ENCODE data around the gene ATG9B.

ATG9B gene

DNA sequence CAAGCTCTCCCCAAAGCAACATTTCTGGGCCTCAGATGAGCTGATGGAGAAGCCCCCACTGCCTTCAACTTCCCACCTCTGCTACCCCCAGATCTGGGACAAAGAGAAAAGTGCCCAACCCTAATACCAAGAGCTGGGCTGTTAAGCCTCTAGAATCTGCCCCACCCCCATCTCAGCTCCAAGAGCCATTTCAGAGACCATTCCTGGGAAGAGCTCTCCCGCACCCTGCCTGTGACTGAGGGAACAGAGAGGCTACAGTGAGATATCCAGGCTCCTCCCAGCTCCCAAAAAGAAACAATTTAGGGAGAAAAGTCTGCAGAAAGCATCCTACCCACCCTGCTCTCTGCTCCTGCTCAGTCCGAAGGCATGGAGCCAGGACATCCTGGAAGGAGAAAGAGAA is 43.6 kb downstream of the ATG9B start:
- H3K36me3 ChIP-seq (ENCODE audit: control insufficient read depth in 4 of 4, insufficient read depth in 4 of 4, low read length in 3 of 4), result no peaks in the 10 kb centered on the region
- CTCF ChIA-PET, result interaction anchor here (0.8 to 9.6 kb wide), 5 partner anchors 8 to 131 kb away, joined by 4 to 215 read pairs (median 5); partner anchors contain the start of gene NOS3
- 67% methylated on average over 1 of the region's 2 CpGs for WGBS (ENCODE audit: insufficient coverage)
- H3K9me3 ChIP-seq (ENCODE audit: control extremely low read depth in 1 of 5, control insufficient read depth in 4 of 5, insufficient read depth in 2 of 5, low read depth in 1 of 5, low read length in 4 of 5), result no peaks in the 10 kb centered on the region
- H3K27me3 ChIP-seq (replicated peaks in 2 of 5; ENCODE audit: control insufficient read depth in 4 of 5, insufficient read depth in 5 of 5, low read length in 4 of 5), result peaks cover 0 to 78% (median 37%) of the 10 kb centered on the region in 5 experiments
- POLR2A ChIA-PET, result interaction anchor here (0.9 kb wide), 1 partner anchor 29 kb away, joined by 4 read pairs; no protein-coding TSS in a partner anchor
- H3K4me1 ChIP-seq (ENCODE audit: control extremely low read depth in 1 of 4, control insufficient read depth in 4 of 4, insufficient read depth in 4 of 4, low read length in 3 of 4), result peaks cover 0 to 20% (median 14%) of the 10 kb centered on the region in 4 experiments
- no peak overlapping the region for H3K27ac ChIP-seq (ENCODE audit: insufficient read depth in 1 of 2, low read depth in 1 of 2, low read length in 2 of 2, poor library complexity in 1 of 2, severe bottlenecking in 2 of 2)
- no peak for DNase-seq
- H3K4me3 ChIP-seq (ENCODE audit: control insufficient read depth in 1 of 7, extremely low read depth in 1 of 7, insufficient read depth in 4 of 7, low read depth in 2 of 7, low read length in 6 of 7), result no peak overlapping the region

DNA sequence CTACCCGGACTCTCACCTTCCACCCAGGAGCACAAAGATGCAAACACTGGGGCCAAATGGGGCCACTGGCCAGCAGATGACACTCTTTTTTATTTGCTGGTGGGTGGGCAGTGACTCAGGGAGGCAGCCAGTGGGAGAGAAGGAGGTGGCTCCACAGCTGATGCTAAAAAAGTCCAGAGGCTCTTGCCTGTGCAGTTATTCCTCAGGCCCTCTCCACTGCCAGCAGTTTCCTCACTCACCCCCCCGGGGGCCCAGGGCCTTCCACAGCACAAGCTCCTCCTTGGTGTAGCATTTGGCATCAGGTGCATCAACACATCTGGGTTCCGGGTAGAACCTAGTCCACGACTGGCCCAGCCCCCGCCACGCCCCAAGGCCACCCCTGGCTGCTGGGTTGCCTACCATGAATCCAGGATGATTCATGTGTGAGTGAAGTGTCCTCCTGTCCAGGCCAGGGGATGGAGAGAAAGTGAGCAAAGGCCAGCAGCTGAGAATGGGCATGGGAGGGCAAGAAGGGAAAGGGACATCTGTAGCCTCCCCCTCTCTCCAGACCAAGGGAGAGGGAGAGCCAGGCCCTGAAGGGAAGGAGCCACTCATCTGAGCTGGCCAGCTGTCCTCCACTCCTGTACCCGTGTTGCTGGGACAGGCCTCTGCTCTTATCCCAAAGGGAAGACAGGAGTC is 44.4 kb downstream of the ATG9B start:
- Histone ChIP-seq H3K36me3 (ENCODE audit: control insufficient read depth in 4 of 4, insufficient read depth in 4 of 4, low read length in 3 of 4) (no peaks in the 10 kb centered on the region), H3K27me3 (replicated peaks in 2 of 5; ENCODE audit: control insufficient read depth in 4 of 5, insufficient read depth in 5 of 5, low read length in 4 of 5) (peaks cover 0 to 85% (median 37%) of the 10 kb centered on the region in 5 experiments), H3K4me3 (ENCODE audit: control insufficient read depth in 1 of 7, extremely low read depth in 1 of 7, insufficient read depth in 4 of 7, low read depth in 2 of 7, low read length in 6 of 7) (no peak overlapping the region), H3K4me1 (ENCODE audit: control extremely low read depth in 1 of 4, control insufficient read depth in 4 of 4, insufficient read depth in 4 of 4, low read length in 3 of 4) (peaks cover 0 to 26% (median 19%) of the 10 kb centered on the region in 4 experiments), H3K9me3 (ENCODE audit: control extremely low read depth in 1 of 5, control insufficient read depth in 4 of 5, insufficient read depth in 2 of 5, low read depth in 1 of 5, low read length in 4 of 5) (no peaks in the 10 kb centered on the region), H3K27ac (ENCODE audit: insufficient read depth in 1 of 2, low read depth in 1 of 2, low read length in 2 of 2, poor library complexity in 1 of 2, severe bottlenecking in 2 of 2) (no peak overlapping the region)
- 52% methylated on average over 7 of the region's 7 CpGs for WGBS (ENCODE audit: insufficient coverage)
- ChIA-PET CTCF (interaction anchor here (0.8 to 9.6 kb wide), 8 partner anchors 9 to 132 kb away, joined by 3 to 215 read pairs (median 5); partner anchors contain the start of gene NOS3), POLR2A (interaction anchor here (0.9 kb wide), 1 partner anchor 30 kb away, joined by 4 read pairs; no protein-coding TSS in a partner anchor)
- DNase-seq, result peak in 1 of 3 donors; percentile 17

DNA sequence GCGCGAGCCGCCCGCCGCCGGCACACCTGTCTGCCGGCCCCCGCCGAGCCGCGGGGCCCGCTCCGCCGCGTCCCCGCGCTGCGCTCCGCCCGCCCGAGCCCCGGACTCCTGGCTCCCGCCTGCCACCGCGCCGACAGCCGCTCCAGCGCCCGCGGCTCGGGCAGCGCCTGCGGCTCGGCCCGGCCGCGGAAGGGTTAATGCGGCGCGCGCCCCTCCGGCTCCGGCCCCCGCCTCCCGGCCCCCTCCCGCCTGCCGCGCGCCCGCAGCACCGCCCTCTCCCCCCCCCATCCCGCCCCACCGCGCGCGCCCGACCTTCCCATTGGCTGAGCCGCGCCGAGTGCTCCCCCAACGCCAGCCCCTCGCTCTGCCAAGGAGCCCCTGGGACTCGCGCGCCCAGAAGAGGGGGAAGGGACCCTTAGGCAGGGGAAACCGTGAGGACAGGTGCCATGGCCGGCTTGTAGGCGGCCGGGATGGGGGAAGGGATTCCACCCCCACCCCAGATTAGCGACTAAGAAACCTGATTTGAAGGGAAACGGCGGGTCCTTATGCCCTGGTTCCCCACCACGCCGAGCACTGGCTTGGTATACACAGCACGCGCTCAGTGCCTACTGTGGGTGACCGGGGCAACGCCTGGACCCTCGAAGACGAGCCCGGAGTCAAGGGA is 46.0 kb downstream of the ATG9B start, which contains the start of gene KCNH2:
KCNH2 (minus strand) TSS at position 196 of the 664 bp plus-strand sequence. CDS start 408 bp downstream, outside the sequence.
- no peaks in the 10 kb centered on the region for H3K9me3 ChIP-seq (ENCODE audit: control extremely low read depth in 1 of 5, control insufficient read depth in 4 of 5, insufficient read depth in 2 of 5, low read depth in 1 of 5, low read length in 4 of 5)
- peak in 2 of 3 donors; percentile 37 to 46 for DNase-seq
- H3K36me3 ChIP-seq (ENCODE audit: control insufficient read depth in 4 of 4, insufficient read depth in 4 of 4, low read length in 3 of 4), result no peaks in the 10 kb centered on the region
- peaks cover 0 to 93% (median 44%) of the 10 kb centered on the region in 5 experiments for H3K27me3 ChIP-seq (replicated peaks in 2 of 5; ENCODE audit: control insufficient read depth in 4 of 5, insufficient read depth in 5 of 5, low read length in 4 of 5)
- 3% methylated on average over 29 of the region's 81 CpGs for WGBS (ENCODE audit: insufficient coverage)
- ChIA-PET POLR2A (interaction anchor here (0.7 kb wide), 1 partner anchor 66 kb away, joined by 4 read pairs; no protein-coding TSS in a partner anchor), CTCF (interaction anchor here (0.9 to 9.6 kb wide), 6 partner anchors 7 to 133 kb away, joined by 3 to 215 read pairs (median 6); no protein-coding TSS in a partner anchor)
- H3K4me3 ChIP-seq (ENCODE audit: control insufficient read depth in 1 of 7, extremely low read depth in 1 of 7, insufficient read depth in 4 of 7, low read depth in 2 of 7, low read length in 6 of 7), result peak within 1 kb of the TSS in 4 of 7 experiments; percentile 19 to 59 (median 39)
- peaks cover 0 to 38% (median 28%) of the 10 kb centered on the region in 4 experiments for H3K4me1 ChIP-seq (ENCODE audit: control extremely low read depth in 1 of 4, control insufficient read depth in 4 of 4, insufficient read depth in 4 of 4, low read length in 3 of 4)
- H3K27ac ChIP-seq (ENCODE audit: insufficient read depth in 1 of 2, low read depth in 1 of 2, low read length in 2 of 2, poor library complexity in 1 of 2, severe bottlenecking in 2 of 2), result no peak within 1 kb of the TSS

DNA sequence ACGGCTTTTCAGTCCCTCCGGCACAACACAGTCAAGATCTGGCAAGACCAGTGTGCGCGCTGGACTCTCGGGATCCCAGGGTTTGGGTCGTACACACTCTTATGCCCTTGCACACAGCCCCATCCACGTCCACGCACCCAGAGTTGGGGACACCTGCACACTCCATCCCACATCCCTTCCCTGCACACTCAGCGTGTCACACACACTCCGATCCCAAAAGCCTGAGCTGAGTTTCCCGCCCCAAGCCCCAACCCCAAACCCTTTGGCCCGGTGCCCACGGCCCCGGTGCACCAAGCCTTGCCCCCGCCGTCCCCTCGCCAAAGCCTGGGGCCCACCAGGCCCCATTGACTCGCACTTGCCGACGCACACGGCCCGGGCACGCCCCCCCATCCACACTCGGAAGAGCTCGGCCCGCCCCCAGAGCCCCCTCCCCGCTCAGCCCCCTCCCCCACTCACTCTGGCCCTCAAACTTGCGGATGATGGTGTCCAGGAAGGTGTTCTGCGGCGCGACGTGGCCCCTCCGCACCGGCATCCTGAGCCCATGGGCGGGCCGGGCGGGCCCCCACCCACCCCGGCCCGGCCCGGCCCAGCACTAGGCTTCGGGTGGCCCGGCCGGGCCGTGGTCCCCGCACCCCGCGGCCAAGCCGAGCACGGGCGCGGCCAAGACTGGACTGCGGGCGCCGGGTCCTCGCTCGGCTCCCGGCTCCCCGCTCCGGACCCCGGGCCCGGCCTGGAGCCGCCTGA is 46.7 kb downstream of the ATG9B start:
- H3K4me3 ChIP-seq (ENCODE audit: control insufficient read depth in 1 of 7, extremely low read depth in 1 of 7, insufficient read depth in 4 of 7, low read depth in 2 of 7, low read length in 6 of 7), result no peak overlapping the region
- POLR2A ChIA-PET, result no interaction called here

DNA sequence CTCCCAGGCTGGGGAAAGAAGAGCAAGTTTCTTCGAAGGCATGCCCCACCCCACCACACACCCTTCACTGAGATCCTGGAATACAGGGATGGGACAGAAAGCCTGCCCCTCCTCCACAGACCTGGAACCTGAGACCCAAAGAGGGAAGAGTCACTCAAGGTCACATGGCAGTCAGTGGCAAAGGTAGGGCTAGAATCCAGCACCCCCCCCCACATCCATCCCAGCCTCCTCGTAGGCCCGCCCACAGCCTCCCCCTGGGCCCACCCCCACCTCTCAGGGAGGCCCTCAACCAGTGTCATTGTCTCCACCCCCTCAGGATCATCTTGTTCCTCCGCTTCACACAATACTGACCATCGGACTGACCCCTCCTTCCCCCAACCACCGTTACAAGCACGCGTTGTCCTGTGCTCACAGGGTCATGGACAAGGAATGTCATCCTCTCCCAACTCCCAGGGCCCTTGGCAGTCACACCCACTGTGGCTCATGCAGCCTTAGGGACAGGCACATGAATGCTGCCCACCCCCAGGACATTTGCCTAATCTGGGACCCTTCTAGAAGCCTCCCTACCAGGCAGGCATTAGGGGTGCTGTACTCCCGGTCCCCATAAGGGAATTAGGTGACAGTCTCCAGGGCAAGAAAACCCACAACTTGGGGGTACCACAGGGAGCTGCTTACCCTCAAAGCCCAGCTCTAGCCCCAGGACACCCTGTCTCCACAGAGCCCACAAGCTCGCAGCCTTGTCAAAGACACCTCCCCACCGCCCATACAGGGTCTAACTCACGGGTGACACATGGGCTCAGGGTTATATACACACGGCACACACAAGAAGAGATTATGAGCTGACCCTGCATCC is 47.5 kb downstream of the ATG9B start:
- no peak for DNase-seq
- ChIA-PET POLR2A (no interaction called here), CTCF (interaction anchor here (0.8 to 4.0 kb wide), 8 partner anchors 9 to 189 kb away, joined by 3 to 27 read pairs (median 3); no protein-coding TSS in a partner anchor)
- peaks cover 0 to 38% (median 28%) of the 10 kb centered on the region in 4 experiments for H3K4me1 ChIP-seq (ENCODE audit: control extremely low read depth in 1 of 4, control insufficient read depth in 4 of 4, insufficient read depth in 4 of 4, low read length in 3 of 4)
- no peaks in the 10 kb centered on the region for H3K9me3 ChIP-seq (ENCODE audit: control extremely low read depth in 1 of 5, control insufficient read depth in 4 of 5, insufficient read depth in 2 of 5, low read depth in 1 of 5, low read length in 4 of 5)
- no peaks in the 10 kb centered on the region for H3K36me3 ChIP-seq (ENCODE audit: control insufficient read depth in 4 of 4, insufficient read depth in 4 of 4, low read length in 3 of 4)
- H3K27ac ChIP-seq (ENCODE audit: insufficient read depth in 1 of 2, low read depth in 1 of 2, low read length in 2 of 2, poor library complexity in 1 of 2, severe bottlenecking in 2 of 2), result no peak overlapping the region
- H3K4me3 ChIP-seq (ENCODE audit: control insufficient read depth in 1 of 7, extremely low read depth in 1 of 7, insufficient read depth in 4 of 7, low read depth in 2 of 7, low read length in 6 of 7), result no peak overlapping the region
- 20% methylated on average over 5 of the region's 13 CpGs for WGBS (ENCODE audit: insufficient coverage)
- H3K27me3 ChIP-seq (replicated peaks in 2 of 5; ENCODE audit: control insufficient read depth in 4 of 5, insufficient read depth in 5 of 5, low read length in 4 of 5), result peaks cover 0 to 91% (median 47%) of the 10 kb centered on the region in 5 experiments

More for the DNA sequence above, 46.7 kb downstream of the ATG9B start:
- Histone ChIP-seq H3K9me3 (ENCODE audit: control extremely low read depth in 1 of 5, control insufficient read depth in 4 of 5, insufficient read depth in 2 of 5, low read depth in 1 of 5, low read length in 4 of 5) (no peaks in the 10 kb centered on the region), H3K27me3 (replicated peaks in 2 of 5; ENCODE audit: control insufficient read depth in 4 of 5, insufficient read depth in 5 of 5, low read length in 4 of 5) (peaks cover 0 to 93% (median 45%) of the 10 kb centered on the region in 5 experiments), H3K27ac (ENCODE audit: insufficient read depth in 1 of 2, low read depth in 1 of 2, low read length in 2 of 2, poor library complexity in 1 of 2, severe bottlenecking in 2 of 2) (no peak overlapping the region), H3K4me1 (ENCODE audit: control extremely low read depth in 1 of 4, control insufficient read depth in 4 of 4, insufficient read depth in 4 of 4, low read length in 3 of 4) (peaks cover 0 to 38% (median 28%) of the 10 kb centered on the region in 4 experiments), H3K36me3 (ENCODE audit: control insufficient read depth in 4 of 4, insufficient read depth in 4 of 4, low read length in 3 of 4) (no peaks in the 10 kb centered on the region)
- CTCF ChIA-PET, result interaction anchor here (1.0 to 4.0 kb wide), 4 partner anchors 8 to 190 kb away, joined by 3 to 27 read pairs (median 4); no protein-coding TSS in a partner anchor
- no peak for DNase-seq
- WGBS (ENCODE audit: insufficient coverage), result 3% methylated on average over 53 of the region's 62 CpGs
